PC-3 (cell line): ENCODE measurements around the gene ABL2. TPM values are rescaled to one million over a fixed set of nuclear protein-coding genes. Genes with fewer than 3 reads are reported as not detected.

Experiments used
- ATAC-seq: fragments of 200-7000 bp; cut with Tn5 transposase; 2 replicates; pipeline ENCODE4 v1.9.1; 2020; ENCODE audit warnings: mild to moderate bottlenecking, moderate library complexity
- BruUV-seq: library from RNA; stranded (reverse); fragments of 400-500 nt; replicated peaks from 2 replicates; lab custom pipeline; 2021; lab: Mats Ljungman, UMichigan
- CTCF ChIA-PET: fragments of 300-600 bp; sonication (Branson Sonifier 250); formaldehyde crosslinking; loops from one replicate; lab custom pipeline; 2022; ENCODE audit warnings: antibody characterized with exemption; lab: Charles Lee
- POLR2A ChIA-PET: fragments of 300-600 bp; sonication (Branson Sonifier 250); formaldehyde crosslinking; loops from one replicate; lab custom pipeline; 2022; ENCODE audit warnings: antibody characterized with exemption; ENCODE audit not compliant: unreplicated experiment; lab: Charles Lee
- DNase-seq: peaks from one replicate; pipeline ENCODE4 v3.0.0-alpha.2; 2015
- H2AFZ ChIP-seq: fragments of 300-600 bp; sonication (generic); 2 replicates; pipeline ENCODE4 v1.6.0; 2016; ENCODE audit warnings: antibody characterized with exemption, low read length
- H3F3A ChIP-seq: fragments of 300-600 bp; sonication (generic); one replicate; pipeline ENCODE4 v1.6.0; 2017; ENCODE audit warnings: antibody characterized with exemption, low read length, control low read depth, mild to moderate bottlenecking; ENCODE audit not compliant: unreplicated experiment
- H3K27ac ChIP-seq: fragments of 300-600 bp; sonication (generic); 2 replicates; pipeline ENCODE4 v1.5.1; 2016; ENCODE audit warnings: mild to moderate bottlenecking, low read length
- H3K27me3 ChIP-seq: fragments of 300-600 bp; sonication (generic); 2 replicates; pipeline ENCODE4 v1.6.1; 2016; ENCODE audit warnings: low read length, mixed read lengths
- H3K36me3 ChIP-seq: fragments of 300-600 bp; sonication (generic); 2 replicates; pipeline ENCODE4 v1.6.1; 2016; ENCODE audit warnings: low read depth, mixed run types, low read length, mixed read lengths
- H3K4me1 ChIP-seq: fragments of 300-600 bp; sonication (generic); 2 replicates; pipeline ENCODE4 v1.5.1; 2016; ENCODE audit warnings: low read length; ENCODE audit not compliant: insufficient read depth
- H3K4me2 ChIP-seq: fragments of 300-600 bp; sonication (generic); 2 replicates; pipeline ENCODE4 v1.6.0; 2016; ENCODE audit warnings: low read length
- H3K4me3 ChIP-seq: fragments of 300-600 bp; sonication (generic); 2 replicates; pipeline ENCODE4 v1.5.1; 2016; ENCODE audit warnings: mild to moderate bottlenecking, low read length, mixed read lengths
- H3K79me2 ChIP-seq: fragments of 300-600 bp; sonication (generic); 2 replicates; pipeline ENCODE4 v1.6.1; 2017; ENCODE audit warnings: low read length, mixed read lengths
- H3K9ac ChIP-seq: fragments of 300-600 bp; sonication (generic); 2 replicates; pipeline ENCODE4 v1.6.0; 2016; ENCODE audit warnings: mild to moderate bottlenecking, low read length
- H3K9me2 ChIP-seq: fragments of 300-600 bp; sonication (generic); replicated peaks from 2 replicates; pipeline ENCODE4 v1.6.1; 2016; ENCODE audit warnings: mixed run types, low read length, mixed read lengths
- H3K9me3 ChIP-seq: fragments of 300-600 bp; sonication (generic); 2 replicates; pipeline ENCODE4 v1.6.1; 2016; ENCODE audit warnings: low read length, mixed read lengths
- H4K20me1 ChIP-seq: fragments of 300-600 bp; sonication (generic); 2 replicates; pipeline ENCODE4 v1.6.1; 2016; ENCODE audit warnings: low read length, mixed read lengths
- EZH2 ChIP-seq: fragments of 300-600 bp; sonication (generic); IDR thresholded peaks from one replicate; pipeline ENCODE4 v1.6.1; 2017; ENCODE audit warnings: antibody characterized with exemption, mild to moderate bottlenecking, low read length; ENCODE audit not compliant: unreplicated experiment
- EZH2phosphoT487 ChIP-seq: fragments of 300-600 bp; sonication (generic); IDR thresholded peaks from 2 replicates; pipeline ENCODE4 v1.6.1; 2018; ENCODE audit warnings: mild to moderate bottlenecking, antibody characterized with exemption, low read length, borderline replicate concordance
- intact Hi-C: fragments of 100-400 bp; cut with micrococcal nuclease; formaldehyde crosslinking; loops from 2 replicates; pipeline ENCODE4 v1.9.0; 2023
- total RNA-seq: library from RNA; depleted of rRNA; stranded (reverse); fragments of >200 nt; gene quantifications from 2 replicates; pipeline ENCODE4 v1.2.3, GENCODE V29; 2014
- TF ChIP-seq, protein P1 (sequence below): fragments of 300-600 bp; sonication (generic); conservative IDR thresholded peaks from 2 replicates; pipeline ENCODE4 v1.5.1; 2017; ENCODE audit warnings: antibody characterized with exemption, low read depth, mild to moderate bottlenecking, low read length

Gene ABL2
- total RNA-seq, 1 experiment from 2014 or later: 15.9 TPM

DNA sequence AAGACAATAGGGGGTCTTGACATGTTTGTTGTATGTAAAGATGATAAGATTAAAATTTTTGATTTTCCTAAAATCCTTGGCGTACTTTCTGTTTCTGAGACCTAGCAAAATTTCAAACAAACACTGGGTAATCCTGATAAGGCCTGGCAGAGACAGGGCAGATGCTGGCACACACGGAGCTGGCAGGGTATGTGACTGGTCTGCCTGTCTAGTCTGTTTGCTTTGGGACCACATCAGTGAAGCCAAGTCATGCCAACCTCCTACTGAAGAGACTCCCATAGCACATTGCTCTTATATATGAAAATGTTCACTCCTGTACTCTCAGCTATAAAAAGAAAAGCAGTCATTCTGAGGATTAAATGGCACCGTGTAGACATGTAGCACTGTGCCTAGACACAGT is 133.6 kb downstream of the ABL2 start:
- no peaks in the 10 kb centered on the region for H4K20me1 ChIP-seq
- no peak overlapping the region for H3K9ac ChIP-seq
- DNase-seq: no peak
- intact Hi-C loops: no loop called here
- ATAC-seq: no peak
- no peak overlapping the region for H3K4me2 ChIP-seq
- no peak overlapping the region for H2AFZ ChIP-seq
- POLR2A ChIA-PET: no interaction called here
- H3K9me3 ChIP-seq: no peaks in the 10 kb centered on the region
- no peaks in the 10 kb centered on the region for H3K27me3 ChIP-seq
- H3F3A ChIP-seq: no peaks in the 10 kb centered on the region
- peaks cover 29% of the 10 kb centered on the region; the same call in 1 of the 2 replicates for H3K36me3 ChIP-seq
- CTCF ChIA-PET: no interaction called here
- TF ChIP-seq EZH2: no peak
- TF ChIP-seq, protein P1, sequence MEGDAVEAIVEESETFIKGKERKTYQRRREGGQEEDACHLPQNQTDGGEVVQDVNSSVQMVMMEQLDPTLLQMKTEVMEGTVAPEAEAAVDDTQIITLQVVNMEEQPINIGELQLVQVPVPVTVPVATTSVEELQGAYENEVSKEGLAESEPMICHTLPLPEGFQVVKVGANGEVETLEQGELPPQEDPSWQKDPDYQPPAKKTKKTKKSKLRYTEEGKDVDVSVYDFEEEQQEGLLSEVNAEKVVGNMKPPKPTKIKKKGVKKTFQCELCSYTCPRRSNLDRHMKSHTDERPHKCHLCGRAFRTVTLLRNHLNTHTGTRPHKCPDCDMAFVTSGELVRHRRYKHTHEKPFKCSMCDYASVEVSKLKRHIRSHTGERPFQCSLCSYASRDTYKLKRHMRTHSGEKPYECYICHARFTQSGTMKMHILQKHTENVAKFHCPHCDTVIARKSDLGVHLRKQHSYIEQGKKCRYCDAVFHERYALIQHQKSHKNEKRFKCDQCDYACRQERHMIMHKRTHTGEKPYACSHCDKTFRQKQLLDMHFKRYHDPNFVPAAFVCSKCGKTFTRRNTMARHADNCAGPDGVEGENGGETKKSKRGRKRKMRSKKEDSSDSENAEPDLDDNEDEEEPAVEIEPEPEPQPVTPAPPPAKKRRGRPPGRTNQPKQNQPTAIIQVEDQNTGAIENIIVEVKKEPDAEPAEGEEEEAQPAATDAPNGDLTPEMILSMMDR: no peak
- TF ChIP-seq EZH2phosphoT487: no peak
- no peak overlapping the region for H3K27ac ChIP-seq
- H3K4me3 ChIP-seq: no peak overlapping the region
- BruUV-seq: no TSS peak
- H3K4me1 ChIP-seq: no peaks in the 10 kb centered on the region
- H3K9me2 ChIP-seq: no peaks in the 10 kb centered on the region
- no peaks in the 10 kb centered on the region for H3K79me2 ChIP-seq

DNA sequence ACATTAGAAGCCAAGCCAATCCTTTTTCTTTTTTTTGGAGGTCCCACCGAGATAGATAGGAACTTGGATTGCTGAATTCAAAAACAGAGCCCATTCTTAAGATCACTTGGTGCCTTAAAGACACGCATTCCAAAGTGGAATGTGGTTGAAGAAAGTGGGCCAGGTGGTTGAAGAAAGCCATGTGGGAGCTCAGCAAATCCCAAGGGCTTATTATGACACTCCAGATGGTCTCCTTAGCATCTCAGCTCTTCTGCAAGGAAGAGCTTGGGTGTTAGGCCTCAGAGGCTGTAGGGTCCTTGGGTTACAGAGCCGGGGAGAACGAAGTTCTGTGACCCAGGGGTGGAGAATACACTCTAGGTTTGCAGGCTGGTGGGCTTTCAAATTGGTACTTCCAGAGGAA is 134.1 kb downstream of the ABL2 start:
- no peak overlapping the region for H3K4me2 ChIP-seq
- no peaks in the 10 kb centered on the region for H3K9me3 ChIP-seq
- no peak overlapping the region for H3K27ac ChIP-seq
- POLR2A ChIA-PET: no interaction called here
- H3K4me3 ChIP-seq: no peak overlapping the region
- H3K36me3 ChIP-seq: peaks cover 25% of the 10 kb centered on the region; the same call in 1 of the 2 replicates
- ATAC-seq: no peak
- no peak overlapping the region for H3K9ac ChIP-seq
- H4K20me1 ChIP-seq: no peaks in the 10 kb centered on the region
- intact Hi-C loops: no loop called here
- H2AFZ ChIP-seq: no peak overlapping the region
- CTCF ChIA-PET: no interaction called here
- no peak for TF ChIP-seq EZH2
- no peaks in the 10 kb centered on the region for H3K27me3 ChIP-seq
- no peaks in the 10 kb centered on the region for H3K9me2 ChIP-seq
- no peaks in the 10 kb centered on the region for H3F3A ChIP-seq
- H3K79me2 ChIP-seq: no peaks in the 10 kb centered on the region
- no peak for DNase-seq
- H3K4me1 ChIP-seq: no peaks in the 10 kb centered on the region
- BruUV-seq: TSS peak; percentile 89

DNA sequence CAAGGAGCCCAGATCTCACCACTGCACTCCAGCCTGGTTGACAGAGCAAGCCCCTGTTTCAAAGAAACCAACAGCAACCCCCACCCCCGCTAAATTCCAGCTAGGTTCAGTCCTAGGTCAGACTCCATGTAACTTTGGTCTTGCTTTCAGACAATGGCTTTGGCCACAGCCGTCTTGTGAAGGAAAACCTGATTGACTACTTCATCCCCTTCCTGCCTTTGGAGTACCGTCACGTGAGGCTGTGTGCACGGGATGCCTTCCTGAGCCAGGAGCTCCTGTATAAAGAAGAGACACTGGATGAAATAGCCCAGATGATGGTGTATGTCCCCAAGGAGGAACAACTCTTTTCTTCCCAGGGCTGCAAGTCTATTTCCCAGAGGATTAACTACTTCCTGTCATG is 134.7 kb downstream of the ABL2 start:
- H3K27me3 ChIP-seq: no peaks in the 10 kb centered on the region
- POLR2A ChIA-PET: no interaction called here
- H3K36me3 ChIP-seq: peaks cover 25% of the 10 kb centered on the region; the same call in 1 of the 2 replicates
- H2AFZ ChIP-seq: no peak overlapping the region
- ATAC-seq (no peak), DNase-seq (no peak)
- intact Hi-C loops: no loop called here
- no peaks in the 10 kb centered on the region for H3F3A ChIP-seq
- H3K4me3 ChIP-seq: no peak overlapping the region
- no peaks in the 10 kb centered on the region for H3K9me2 ChIP-seq
- BruUV-seq: no TSS peak
- TF ChIP-seq, protein P1: no peak
- TF ChIP-seq EZH2: no peak
- TF ChIP-seq EZH2phosphoT487: no peak
- H3K9me3 ChIP-seq: no peaks in the 10 kb centered on the region
- no peak overlapping the region for H3K27ac ChIP-seq
- no peaks in the 10 kb centered on the region for H3K4me1 ChIP-seq
- H3K4me2 ChIP-seq: no peak overlapping the region
- no peaks in the 10 kb centered on the region for H3K79me2 ChIP-seq
- CTCF ChIA-PET: no interaction called here
- H4K20me1 ChIP-seq: no peaks in the 10 kb centered on the region
- no peak overlapping the region for H3K9ac ChIP-seq
